K562 (cell line): ENCODE data around the gene AGBL1. TPM values are rescaled to one million over a fixed set of nuclear protein-coding genes. Genes with fewer than 3 reads are reported as not detected.
A peak's percentile ranks its signal among the peaks of the same experiment; 100 is the strongest.

ENCODE experiments used
- ATAC-seq: fragments of 200-7000 bp; cut with Tn5 transposase; 3 replicates; pipeline ENCODE4 v1.9.1; 2020; ENCODE audit warnings: moderate library complexity
- BruUV-seq: library from RNA; stranded (reverse); fragments of 400-500 nt; replicated peaks from 2 replicates; lab custom pipeline; 2021; lab: Mats Ljungman, UMichigan
- CTCF ChIA-PET: fragments of 300-600 bp; formaldehyde crosslinking; extraction: SDS; loops from one replicate; lab custom pipeline; 2021; ENCODE audit warnings: low intra/inter-chr PET ratio; lab: Yijun Ruan, JAX
- POLR2A ChIA-PET: fragments of 300-600, 350-650 bp; sonication (Branson Sonifier 250); formaldehyde crosslinking; extraction: SDS; loops from one replicate; lab custom pipeline; 2021; ENCODE audit warnings: antibody characterized with exemption, inconsistent platforms; lab: Yijun Ruan, JAX
- DNase-seq, 4 experiments: peaks; one replicate each; pipeline versions ENCODE4 v3.0.0 to v3.0.0-alpha.2; 2011 to 2018; ENCODE audit warnings: low spot score in 3 of 4, mixed read lengths in 3 of 4; ENCODE audit errors: extremely low read depth in 1 of 4
- FAIRE-seq: peaks from 2 replicates; lab custom pipeline; 2011; peaks lifted over from hg19 to GRCh38; lab: Jason Lieb, UNC
- H2AFZ ChIP-seq: 2 replicates; pipeline ENCODE4 v1.6.0; 2011; ENCODE audit warnings: low read depth, low read length, control low read depth, inconsistent platforms
- H3K27ac ChIP-seq: fragments of 200-600 bp; 3 replicates; pipeline ENCODE4 v1.8.0; 2011; ENCODE audit warnings: low read depth, mild to moderate bottlenecking, control low read depth, inconsistent platforms, low read length, moderate library complexity, mixed read lengths; ENCODE audit errors: extremely low read depth
- H3K27me3 ChIP-seq, 2 experiments: fragments of 300-600 bp in 1 of 2; 2 replicates in 1 of 2; 3 replicates in 1 of 2; pipeline versions ENCODE4 v1.6.0 to v1.8.0; 2011; ENCODE audit warnings: inconsistent platforms in 2 of 2, low read length in 2 of 2, mild to moderate bottlenecking in 1 of 2, mixed read lengths in 1 of 2, moderate library complexity in 1 of 2; ENCODE audit not compliant: control insufficient read depth in 2 of 2, insufficient read depth in 2 of 2
- H3K36me3 ChIP-seq: fragments of 300-600 bp; 3 replicates; pipeline ENCODE4 v1.8.0; 2011; ENCODE audit warnings: mild to moderate bottlenecking, low read length, inconsistent platforms; ENCODE audit not compliant: control insufficient read depth, insufficient read depth
- H3K4me1 ChIP-seq, 2 experiments: fragments of 200-600 bp in 1 of 2; replicated peaks in 1 of 2; 2 replicates in 1 of 2; 3 replicates in 1 of 2; pipeline versions ENCODE4 v1.5.1 to v1.8.0; 2011; ENCODE audit warnings: inconsistent platforms in 2 of 2, low read length in 2 of 2, mild to moderate bottlenecking in 1 of 2, mixed read lengths in 1 of 2, moderate library complexity in 1 of 2; ENCODE audit not compliant: control insufficient read depth in 2 of 2, insufficient read depth in 2 of 2
- H3K4me2 ChIP-seq: 2 replicates; pipeline ENCODE4 v1.6.1; 2011; ENCODE audit warnings: low read length, control low read depth, inconsistent platforms, mixed read lengths; ENCODE audit not compliant: insufficient read depth
- H3K4me3 ChIP-seq: fragments of 200-600 bp; sonication (generic), shearing (Covaris generic); 2 replicates; pipeline ENCODE4 v1.5.1; 2016; ENCODE audit warnings: control low read depth, inconsistent platforms
- H3K79me2 ChIP-seq: fragments of 200-600 bp; 3 replicates; pipeline ENCODE4 v1.8.0; 2011; ENCODE audit warnings: low read length, inconsistent platforms; ENCODE audit not compliant: control insufficient read depth, insufficient read depth
- H3K9ac ChIP-seq, 2 experiments: 2 replicates each; pipeline versions ENCODE4 v1.6.0 to v1.6.1; 2011; ENCODE audit warnings: low read depth in 2 of 2, low read length in 2 of 2, control low read depth in 1 of 2, inconsistent platforms in 1 of 2, mild to moderate bottlenecking in 1 of 2, mixed read lengths in 1 of 2; ENCODE audit not compliant: insufficient read depth in 1 of 2
- H3K9me1 ChIP-seq: one replicate; pipeline ENCODE4 v1.6.0; 2011; ENCODE audit warnings: inconsistent platforms, mild to moderate bottlenecking, low read length, moderate library complexity; ENCODE audit not compliant: control insufficient read depth, insufficient read depth
- H3K9me3 ChIP-seq: replicated peaks from 2 replicates; pipeline ENCODE4 v1.5.1; 2011; ENCODE audit warnings: low read depth, low read length, inconsistent platforms; ENCODE audit not compliant: control insufficient read depth, insufficient read depth
- H4K20me1 ChIP-seq: replicated peaks from 2 replicates; pipeline ENCODE4 v1.6.1; 2011; ENCODE audit warnings: low read length, inconsistent platforms, mixed read lengths; ENCODE audit not compliant: control insufficient read depth, insufficient read depth
- ARHGAP35 ChIP-seq: fragments of 450-650 bp; IDR thresholded peaks from 2 replicates; pipeline ENCODE4 v1.6.1; 2018; ENCODE audit not compliant: partially characterized antibody
- CEBPB ChIP-seq: fragments of 450-650 bp; IDR thresholded peaks from 2 replicates; pipeline ENCODE4 v1.6.1; 2016; ENCODE audit warnings: missing genetic modification characterization, missing compliant biosample characterization
- FOXA1 ChIP-seq: fragments of 450-650 bp; IDR thresholded peaks from 2 replicates; pipeline ENCODE4 v1.6.1; 2016; ENCODE audit warnings: mild to moderate bottlenecking, borderline replicate concordance
- GABPB1 ChIP-seq: sonication (generic); formaldehyde crosslinking; IDR thresholded peaks from 2 replicates; pipeline ENCODE4 v1.8.0; 2022; ENCODE audit warnings: mild to moderate bottlenecking, missing genetic modification reagents
- HNRNPK ChIP-seq: fragments of 200-400 bp; formaldehyde crosslinking; IDR thresholded peaks from one replicate; pipeline ENCODE4 v1.6.1; 2018; ENCODE audit warnings: mild to moderate bottlenecking, low read depth, low read length; ENCODE audit not compliant: poor library complexity, severe bottlenecking
- JUN ChIP-seq, 2 experiments: sonication (generic) in 1 of 2; formaldehyde crosslinking in 1 of 2; IDR thresholded peaks; 2 replicates each; pipeline versions ENCODE4 v1.6.1 to v1.8.0; 2012 to 2022; ENCODE audit warnings: borderline replicate concordance in 2 of 2, mild to moderate bottlenecking in 2 of 2, improper control_type of control experiment in 1 of 2, low read depth in 1 of 2, low read length in 1 of 2, missing genetic modification reagents in 1 of 2
- KLF16 ChIP-seq: IDR thresholded peaks from 2 replicates; pipeline ENCODE4 v1.6.1; 2016; ENCODE audit warnings: antibody characterized with exemption
- RFX1 ChIP-seq: fragments of 450-650 bp; IDR thresholded peaks from 2 replicates; pipeline ENCODE4 v1.6.1; 2016; ENCODE audit warnings: mild to moderate bottlenecking, moderate library complexity
- TCF7 ChIP-seq: sonication (generic); IDR thresholded peaks from 2 replicates; pipeline ENCODE4 v1.6.1; 2016; ENCODE audit warnings: antibody characterized with exemption, borderline replicate concordance
- ZBTB7A ChIP-seq: IDR thresholded peaks from 2 replicates; pipeline ENCODE4 v1.6.1; 2011; ENCODE audit warnings: low read depth, mild to moderate bottlenecking, low read length, moderate library complexity, borderline replicate concordance; ENCODE audit not compliant: control insufficient read depth
- ZNF253 ChIP-seq: fragments of 250-450 bp; sonication (Bioruptor Pico); conservative IDR thresholded peaks from 2 replicates; pipeline ENCODE4 v1.6.1; 2021; ENCODE audit warnings: mild to moderate bottlenecking
- ZNF282 ChIP-seq: sonication (generic); formaldehyde crosslinking; IDR thresholded peaks from 2 replicates; pipeline ENCODE4 v1.8.1; 2023; ENCODE audit warnings: missing genetic modification reagents
- ZNF354B ChIP-seq: fragments of 250-450 bp; sonication (Bioruptor Pico); IDR thresholded peaks from 2 replicates; pipeline ENCODE4 v1.4.0; 2020
- ZNF57 ChIP-seq: fragments of 450-650 bp; formaldehyde crosslinking; IDR thresholded peaks from 2 replicates; pipeline ENCODE4 v1.4.0; 2020; ENCODE audit warnings: mild to moderate bottlenecking, moderate library complexity
- ZNF589 ChIP-seq: fragments of 200-800 bp; sonication (Bioruptor generic); IDR thresholded peaks from 2 replicates; pipeline ENCODE4 v1.6.1; 2016; ENCODE audit warnings: low read depth, missing genetic modification characterization, missing compliant biosample characterization
- ZNF707 ChIP-seq: fragments of 250-450 bp; sonication (Bioruptor Pico); conservative IDR thresholded peaks from 2 replicates; pipeline ENCODE4 v1.8.0; 2022; ENCODE audit warnings: inconsistent platforms, mild to moderate bottlenecking, moderate library complexity
- WGBS: fragments of 100-300 bp; shearing (Covaris generic); methylation state at CpG from one replicate; pipeline ENCODE4 v1.1.6; 2016; ENCODE audit warnings: low coverage, mixed read lengths; ENCODE audit not compliant: insufficient coverage; ENCODE audit errors: missing lambda C conversion rate; 5-methylcytosine and 5-hydroxymethylcytosine counted together
- in situ Hi-C: fragments of 300-500 bp; cut with MboI; formaldehyde crosslinking; loops from 4 replicates; pipeline ENCODE4 v1.15.0; 2018; ENCODE audit warnings: inconsistent platforms, mixed read lengths
- intact Hi-C: fragments of 100-400 bp; cut with micrococcal nuclease; formaldehyde crosslinking; loops from 2 replicates; pipeline ENCODE4 v1.14.2; 2022
- polyA plus RNA-seq, 8 experiments: library from polyadenylated mRNA; depleted of rRNA in 4 of 8; stranded (reverse) in 5 of 8; unstranded in 3 of 8; fragments of >200 nt; fragmentation: Nextera tagmentation in 2 of 8; fragmentation: Illumina TruSeq in 1 of 8; extraction: Ambion mirVana in 2 of 8; extraction: Trizol in 1 of 8; gene quantifications; 2 replicates each; pipeline versions ENCODE4 v1.2.1 to v1.2.3, GENCODE V29; 2011 to 2014; ENCODE audit warnings: inconsistent platforms in 1 of 8, missing spikeins in 1 of 8
- total RNA-seq, 7 experiments: library from RNA; depleted of rRNA in 6 of 7; stranded (reverse); fragments of >200 nt in 6 of 7; fragmentation: Illumina TruSeq in 2 of 7; extraction: Trizol in 2 of 7; gene quantifications; 2 replicates each; pipeline versions ENCODE4 v1.2.1 to v1.2.3, GENCODE V29; 2011 to 2021; ENCODE audit warnings: low replicate concordance in 1 of 7
- TF ChIP-seq, protein P1 (sequence below): sonication (generic); formaldehyde crosslinking; IDR thresholded peaks from 2 replicates; pipeline ENCODE4 v1.8.0; 2022; ENCODE audit warnings: mild to moderate bottlenecking, missing genetic modification reagents

AGBL1 gene
- total and polyA plus RNA-seq, 9 of the 15 experiments (the other 6 are each of a cell fraction or from before 2014, with no cell fraction given), result not detected

DNA sequence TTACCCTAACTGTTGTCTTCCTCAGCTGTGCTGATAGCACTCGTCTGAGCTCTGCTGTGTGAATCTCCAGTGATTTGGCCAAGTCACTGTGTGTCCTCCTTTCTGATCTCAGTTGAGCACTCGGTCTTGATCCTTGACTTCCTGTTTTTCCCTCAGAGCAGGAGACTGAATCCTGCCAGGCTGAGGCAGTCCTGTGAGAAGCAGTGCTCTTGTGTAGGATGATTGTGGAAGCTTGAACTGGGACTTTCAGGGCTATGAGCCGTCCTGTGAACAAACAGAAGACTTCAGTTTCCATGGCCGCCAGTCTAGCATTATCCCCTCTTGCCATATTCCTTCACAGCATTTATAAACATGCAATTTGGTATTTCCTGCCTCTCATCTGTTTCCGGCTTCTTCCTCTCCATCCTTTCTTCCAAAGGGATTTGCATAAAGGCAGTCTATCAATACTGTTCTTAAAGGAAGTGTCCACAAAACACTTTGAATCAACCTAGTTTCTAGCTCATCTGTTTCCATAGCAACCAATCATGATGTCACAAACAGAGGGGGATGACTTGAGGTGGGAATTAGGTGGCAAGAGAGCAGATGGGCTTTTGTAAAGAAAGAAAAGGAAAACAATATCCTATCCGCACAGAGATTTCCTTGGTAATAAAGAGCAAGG, 237.2 kb downstream of the AGBL1 start:
- no peak overlapping the region for H3K4me3 ChIP-seq
- no peaks in the 10 kb centered on the region for H4K20me1 ChIP-seq
- H3K36me3 ChIP-seq, result no peaks in the 10 kb centered on the region
- H3K4me2 ChIP-seq, result no peak overlapping the region
- in situ Hi-C loops, result no loop called here
- H3K9me3 ChIP-seq, result no peaks in the 10 kb centered on the region
- WGBS, result 0% methylated on average over 6 of the region's 6 CpGs
- no peak for ATAC-seq
- FAIRE-seq, result no peak
- H2AFZ ChIP-seq, result no peak overlapping the region
- TF ChIP-seq RFX1, result peak; percentile 47
- TF ChIP-seq ZNF282 (CRISPR knock-in tag), result no peak
- no peaks in the 10 kb centered on the region for H3K27me3 ChIP-seq
- DNase-seq, result no peak
- H3K9me1 ChIP-seq, result no peaks in the 10 kb centered on the region
- ChIA-PET POLR2A (no interaction called here), CTCF (no interaction called here)
- H3K9ac ChIP-seq, result no peak overlapping the region
- BruUV-seq, result no TSS peak
- H3K79me2 ChIP-seq, result no peaks in the 10 kb centered on the region
- H3K27ac ChIP-seq, result no peak overlapping the region
- no peaks in the 10 kb centered on the region for H3K4me1 ChIP-seq
- intact Hi-C loops, result no loop called here

DNA sequence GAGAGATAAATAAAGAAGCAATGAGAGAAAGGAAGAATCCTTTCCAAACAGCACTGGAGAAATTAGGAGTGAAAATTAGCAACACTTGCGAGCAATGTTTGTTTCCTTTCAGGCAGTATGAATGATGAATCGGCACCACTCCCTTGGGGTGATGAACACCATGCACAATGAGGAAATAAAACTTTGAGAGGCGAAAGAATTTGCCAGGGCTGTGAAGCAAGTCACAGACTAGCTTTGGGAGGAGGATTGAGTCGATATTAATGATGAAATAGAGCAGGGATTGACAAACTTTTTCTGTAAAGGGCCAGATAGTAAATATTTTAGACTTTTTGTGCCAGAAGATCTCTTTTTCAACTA, 237.7 kb downstream of the AGBL1 start:
- CTCF ChIA-PET, result no interaction called here
- in situ Hi-C loops (no loop called here), intact Hi-C loops (no loop called here)
- Histone ChIP-seq H3K27ac (no peak overlapping the region), H3K4me3 (no peak overlapping the region), H3K36me3 (no peaks in the 10 kb centered on the region), H3K79me2 (no peaks in the 10 kb centered on the region), H3K9me3 (no peaks in the 10 kb centered on the region), H3K9me1 (no peaks in the 10 kb centered on the region), H2AFZ (no peak overlapping the region), H3K4me2 (no peak overlapping the region), H3K27me3 (no peaks in the 10 kb centered on the region), H4K20me1 (no peaks in the 10 kb centered on the region), H3K9ac (no peak overlapping the region), H3K4me1 (no peaks in the 10 kb centered on the region)
- POLR2A ChIA-PET, result no interaction called here
- FAIRE-seq, result no peak
- TF ChIP-seq TCF7, result no peak
- no peak for TF ChIP-seq CEBPB (tag)
- no peak for TF ChIP-seq HNRNPK
- TF ChIP-seq ZNF707 (CRISPR knock-in tag), result no peak
- no peak for TF ChIP-seq ZNF253 (CRISPR knock-in tag)
- TF ChIP-seq GABPB1 (CRISPR knock-in tag), result no peak
- TF ChIP-seq ZNF57 (CRISPR knock-in tag), result no peak
- no peak for TF ChIP-seq JUN (IDR thresholded peaks at IDR 0.05; ENCODE audit: borderline replicate concordance, low read depth, low read length)
- no peak for TF ChIP-seq JUN (CRISPR knock-in tag; IDR thresholded peaks at IDR 0.05; ENCODE audit: borderline replicate concordance)
- no peak for TF ChIP-seq ARHGAP35
- no peak for TF ChIP-seq ZNF589 (CRISPR knock-in tag)
- TF ChIP-seq ZNF354B (CRISPR knock-in tag), result no peak
- TF ChIP-seq KLF16, result no peak
- TF ChIP-seq ZBTB7A, result no peak
- TF ChIP-seq FOXA1, result no peak
- TF ChIP-seq, protein P1, sequence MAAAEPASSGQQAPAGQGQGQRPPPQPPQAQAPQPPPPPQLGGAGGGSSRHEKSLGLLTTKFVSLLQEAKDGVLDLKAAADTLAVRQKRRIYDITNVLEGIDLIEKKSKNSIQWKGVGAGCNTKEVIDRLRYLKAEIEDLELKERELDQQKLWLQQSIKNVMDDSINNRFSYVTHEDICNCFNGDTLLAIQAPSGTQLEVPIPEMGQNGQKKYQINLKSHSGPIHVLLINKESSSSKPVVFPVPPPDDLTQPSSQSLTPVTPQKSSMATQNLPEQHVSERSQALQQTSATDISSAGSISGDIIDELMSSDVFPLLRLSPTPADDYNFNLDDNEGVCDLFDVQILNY (CRISPR knock-in tag), result no peak
- WGBS, result 0% methylated on average over 4 of the region's 4 CpGs
- no TSS peak for BruUV-seq
- ATAC-seq, result no peak
- DNase-seq, result no peak
